Vagina (tissue), 2 donors: ENCODE results near the gene TRIM33.

Source experiments
- POLR2A ChIP-seq, 2 donors: fragments of 450-650 bp; IDR thresholded peaks; one replicate each; pipeline ENCODE4 v1.6.1; 2017; ENCODE audit warnings: antibody characterized with exemption in 2 of 2, mild to moderate bottlenecking in 2 of 2, moderate library complexity in 2 of 2
- POLR2AphosphoS5 ChIP-seq, 2 donors: sonication (generic); formaldehyde crosslinking; IDR thresholded peaks; one replicate each; pipeline ENCODE4 v1.9.0; 2017; ENCODE audit warnings: antibody characterized with exemption in 2 of 2, mild to moderate bottlenecking in 2 of 2, low read depth in 1 of 2; ENCODE audit not compliant: insufficient read depth in 1 of 2
- TF ChIP-seq, protein P1 (sequence below), 3 experiments: fragments of 450-650 bp in 2 of 3; fragments of 200-600 bp in 1 of 3; sonication (generic) in 1 of 3; IDR thresholded peaks; one replicate each; pipeline ENCODE4 v1.5.1; 2017 to 2019; ENCODE audit warnings: antibody characterized with exemption in 3 of 3, mild to moderate bottlenecking in 2 of 3, moderate library complexity in 2 of 3

DNA sequence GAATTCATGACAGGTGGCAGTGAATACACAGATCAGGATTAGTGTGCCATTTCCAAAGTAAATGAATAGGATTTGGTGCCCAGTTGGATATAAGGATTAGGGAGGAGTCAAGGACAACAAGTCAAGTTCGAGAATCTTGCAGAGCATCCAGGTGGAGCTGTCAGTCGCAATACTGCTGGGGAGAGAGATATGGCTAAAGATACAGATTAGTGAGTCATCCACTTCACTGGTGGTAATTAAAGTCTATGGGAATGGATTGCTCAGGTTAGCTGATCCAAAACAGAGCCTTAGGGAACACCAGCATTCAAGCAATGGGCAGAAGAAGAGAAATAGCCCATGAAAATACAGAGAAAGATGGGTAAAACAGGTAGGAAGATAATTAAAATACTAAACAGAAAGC is 43.6 kb upstream of the TRIM33 start:
- TF ChIP-seq POLR2A (IDR thresholded peaks at IDR 0.05) (no peak), POLR2AphosphoS5 (IDR thresholded peaks at IDR 0.05; ENCODE audit: insufficient read depth in 1 of 2, low read depth in 1 of 2) (no peak)
- TF ChIP-seq, protein P1, sequence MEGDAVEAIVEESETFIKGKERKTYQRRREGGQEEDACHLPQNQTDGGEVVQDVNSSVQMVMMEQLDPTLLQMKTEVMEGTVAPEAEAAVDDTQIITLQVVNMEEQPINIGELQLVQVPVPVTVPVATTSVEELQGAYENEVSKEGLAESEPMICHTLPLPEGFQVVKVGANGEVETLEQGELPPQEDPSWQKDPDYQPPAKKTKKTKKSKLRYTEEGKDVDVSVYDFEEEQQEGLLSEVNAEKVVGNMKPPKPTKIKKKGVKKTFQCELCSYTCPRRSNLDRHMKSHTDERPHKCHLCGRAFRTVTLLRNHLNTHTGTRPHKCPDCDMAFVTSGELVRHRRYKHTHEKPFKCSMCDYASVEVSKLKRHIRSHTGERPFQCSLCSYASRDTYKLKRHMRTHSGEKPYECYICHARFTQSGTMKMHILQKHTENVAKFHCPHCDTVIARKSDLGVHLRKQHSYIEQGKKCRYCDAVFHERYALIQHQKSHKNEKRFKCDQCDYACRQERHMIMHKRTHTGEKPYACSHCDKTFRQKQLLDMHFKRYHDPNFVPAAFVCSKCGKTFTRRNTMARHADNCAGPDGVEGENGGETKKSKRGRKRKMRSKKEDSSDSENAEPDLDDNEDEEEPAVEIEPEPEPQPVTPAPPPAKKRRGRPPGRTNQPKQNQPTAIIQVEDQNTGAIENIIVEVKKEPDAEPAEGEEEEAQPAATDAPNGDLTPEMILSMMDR (IDR thresholded peaks at IDR 0.05), result no peak
